ENCODE data around the gene IHH. TPM values are rescaled to one million over a fixed set of nuclear protein-coding genes. Genes with fewer than 3 reads are reported as not detected.

IHH gene
- polyA plus RNA-seq, 3 donors, result not detected

- H3K36me3 ChIP-seq (replicated peaks in 1 of 2; ENCODE audit: control insufficient read depth in 1 of 2, insufficient read depth in 2 of 2, low read length in 2 of 2), result no peaks in the 10 kb centered on the region
- H4K20me1 ChIP-seq (ENCODE audit: insufficient read depth, low read length), result no peaks in the 10 kb centered on the region
- no peaks in the 10 kb centered on the region for H3K79me2 ChIP-seq (ENCODE audit: insufficient read depth, low read length)
- Mint-ChIP-seq H3K4me3 (peak overlapping the region in 1 of 2 donors; percentile 22), H3K27ac (no peak overlapping the region), H3K27me3 (ENCODE audit: low read depth in 3 of 3) (peaks cover 51 to 57% (median 56%) of the 10 kb centered on the region in 3 donors), H3K36me3 (no peaks in the 10 kb centered on the region), H3K9me3 (peaks cover 0 to 3% (median 0%) of the 10 kb centered on the region in 7 donors), H3K4me1 (peaks cover 6% of the 10 kb centered on the region)
- no peak overlapping the region for H3K4me2 ChIP-seq (replicated peaks; ENCODE audit: extremely low read depth, low read length, poor library complexity, severe bottlenecking)
- no peaks in the 10 kb centered on the region for H3K9me3 ChIP-seq (replicated peaks in 1 of 2; ENCODE audit: control insufficient read depth in 1 of 2, insufficient read depth in 1 of 2, low read length in 2 of 2)
- WGBS (ENCODE audit: insufficient coverage), result 83% methylated on average over 3 of the region's 4 CpGs
- TF ChIP-seq CTCF (IDR thresholded peaks at IDR 0.05), result no peak
- peaks cover 36 to 57% of the 10 kb centered on the region in 2 donors for H3K27me3 ChIP-seq (ENCODE audit: control insufficient read depth in 2 of 2, insufficient read depth in 2 of 2, low read length in 2 of 2)
- no peak for DNase-seq
- H3K4me1 ChIP-seq (ENCODE audit: control insufficient read depth in 1 of 2, insufficient read depth in 2 of 2, low read length in 2 of 2), result no peaks in the 10 kb centered on the region
- intact Hi-C loops (cut with micrococcal nuclease), result no loop called here
- H3K27ac ChIP-seq (ENCODE audit: low read depth in 1 of 2, low read length in 2 of 2), result no peak overlapping the region
- H3K9ac ChIP-seq (ENCODE audit: insufficient read depth, low read length, poor library complexity, severe bottlenecking), result no peak overlapping the region
- H3K4me3 ChIP-seq (replicated peaks in 1 of 3; ENCODE audit: low read depth in 2 of 3, low read length in 3 of 3), result no peak overlapping the region
- no peak overlapping the region for H2AFZ ChIP-seq (ENCODE audit: insufficient read depth, low read depth, low read length, poor library complexity, severe bottlenecking)
Observed at GRCh38 chr2:219042157-219042556, 18.6 kb downstream of the IHH start.

- Mint-ChIP-seq H3K27me3 (ENCODE audit: low read depth in 3 of 3) (peaks cover 52 to 61% (median 59%) of the 10 kb centered on the region in 3 donors), H3K36me3 (no peaks in the 10 kb centered on the region), H3K27ac (no peak within 1 kb of the TSS), H3K4me3 (peak within 1 kb of the TSS in 1 of 2 donors; percentile 75), H3K4me1 (peaks cover 6% of the 10 kb centered on the region), H3K9me3 (peaks cover 0 to 3% (median 0%) of the 10 kb centered on the region in 7 donors)
- Histone ChIP-seq H4K20me1 (ENCODE audit: insufficient read depth, low read length) (no peaks in the 10 kb centered on the region), H3K4me1 (ENCODE audit: control insufficient read depth in 1 of 2, insufficient read depth in 2 of 2, low read length in 2 of 2) (no peaks in the 10 kb centered on the region), H3K4me2 (replicated peaks; ENCODE audit: extremely low read depth, low read length, poor library complexity, severe bottlenecking) (no peak within 1 kb of the TSS), H2AFZ (ENCODE audit: insufficient read depth, low read depth, low read length, poor library complexity, severe bottlenecking) (no peak within 1 kb of the TSS), H3K9ac (ENCODE audit: insufficient read depth, low read length, poor library complexity, severe bottlenecking) (no peak within 1 kb of the TSS), H3K9me3 (replicated peaks in 1 of 2; ENCODE audit: control insufficient read depth in 1 of 2, insufficient read depth in 1 of 2, low read length in 2 of 2) (no peaks in the 10 kb centered on the region), H3K4me3 (replicated peaks in 1 of 3; ENCODE audit: low read depth in 2 of 3, low read length in 3 of 3) (no peak within 1 kb of the TSS), H3K27ac (ENCODE audit: low read depth in 1 of 2, low read length in 2 of 2) (no peak within 1 kb of the TSS), H3K36me3 (replicated peaks in 1 of 2; ENCODE audit: control insufficient read depth in 1 of 2, insufficient read depth in 2 of 2, low read length in 2 of 2) (no peaks in the 10 kb centered on the region), H3K27me3 (ENCODE audit: control insufficient read depth in 2 of 2, insufficient read depth in 2 of 2, low read length in 2 of 2) (peaks cover 36 to 57% of the 10 kb centered on the region in 2 donors), H3K79me2 (ENCODE audit: insufficient read depth, low read length) (no peaks in the 10 kb centered on the region)
- DNase-seq, result no peak
- 2% methylated on average over 21 of the region's 21 CpGs for WGBS (ENCODE audit: insufficient coverage)
- intact Hi-C loops (cut with micrococcal nuclease), result no loop called here
- no peak for TF ChIP-seq CTCF (IDR thresholded peaks at IDR 0.05)
Observed at GRCh38 chr2:219041252-219041651, 19.5 kb downstream of the IHH start, which contains the start of gene CFAP65. Gene CFAP65, minus strand, starts transcription at chr2:219041516. Its CDS starts 2,468 bp downstream, at chr2:219039048.

Measured in CD14-positive monocyte (primary cell).